Glutamatergic neuron (in vitro differentiated cells): ENCODE data around the gene RPL27. TPM values are rescaled to one million over a fixed set of nuclear protein-coding genes. Genes with fewer than 3 reads are reported as not detected.

Experiments
- DNase-seq: peaks from one replicate; pipeline ENCODE4 v3.0.0; 2022
- H3K27ac Mint-ChIP-seq: one replicate; pipeline ENCODE4 v1.8.0; 2020; ENCODE audit warnings: mild to moderate bottlenecking, mixed read lengths, inconsistent platforms; ENCODE audit not compliant: unreplicated experiment
- H3K27me3 Mint-ChIP-seq: one replicate; pipeline ENCODE4 v1.8.0; 2020; ENCODE audit warnings: mild to moderate bottlenecking, moderate library complexity, mixed read lengths, inconsistent platforms; ENCODE audit not compliant: unreplicated experiment
- H3K36me3 Mint-ChIP-seq: one replicate; pipeline ENCODE4 v1.8.0; 2020; ENCODE audit warnings: mild to moderate bottlenecking, mixed read lengths, inconsistent platforms; ENCODE audit not compliant: unreplicated experiment
- H3K4me1 Mint-ChIP-seq: one replicate; pipeline ENCODE4 v1.8.0; 2020; ENCODE audit warnings: mild to moderate bottlenecking, low read depth, mixed read lengths, inconsistent platforms; ENCODE audit not compliant: unreplicated experiment
- H3K4me3 Mint-ChIP-seq: one replicate; pipeline ENCODE4 v1.8.0; 2020; ENCODE audit warnings: mild to moderate bottlenecking, mixed read lengths, inconsistent platforms; ENCODE audit not compliant: unreplicated experiment
- H3K9me3 Mint-ChIP-seq: one replicate; pipeline ENCODE4 v1.8.0; 2020; ENCODE audit warnings: mild to moderate bottlenecking, moderate library complexity, mixed read lengths, inconsistent platforms; ENCODE audit not compliant: unreplicated experiment
- CTCF ChIP-seq: fragments of 200-600 bp; sonication (generic); IDR thresholded peaks from one replicate; pipeline ENCODE4 v1.5.0; 2021; ENCODE audit not compliant: partially characterized antibody, unreplicated experiment
- total RNA-seq: library from RNA; stranded (reverse); fragmentation: NEBNext Ultra II Directional; extraction: Animal tissue kit (Norgen Biotek cat#: 25700); gene quantifications from one replicate; pipeline ENCODE4 v1.2.1, GENCODE V29; 2021; ENCODE audit not compliant: unreplicated experiment

RPL27 gene
- total RNA-seq, 1 donor from 2014 or later = 658 TPM

GRCh38 chr17:43006639-43007551 lies 8.7 kb downstream of the RPL27 start, which contains the start of gene IFI35:
IFI35 (plus strand) TSS chr17:43006784; CDS start chr17:43006948, 164 bp downstream.
- Mint-ChIP-seq H3K27ac (peak within 1 kb of the TSS; percentile 64), H3K27me3 (peaks cover 7% of the 10 kb centered on the region), H3K4me1 (peaks cover 5% of the 10 kb centered on the region), H3K9me3 (peaks cover 3% of the 10 kb centered on the region), H3K36me3 (no peaks in the 10 kb centered on the region), H3K4me3 (peak within 1 kb of the TSS; percentile 49)
- no peak for TF ChIP-seq CTCF
- DNase-seq = peak; percentile 68

- no peak for TF ChIP-seq CTCF
- Mint-ChIP-seq H3K4me3 (no peak overlapping the region), H3K4me1 (peaks cover 5% of the 10 kb centered on the region), H3K9me3 (peaks cover 6% of the 10 kb centered on the region), H3K27ac (peak overlapping the region; percentile 17), H3K36me3 (no peaks in the 10 kb centered on the region), H3K27me3 (peaks cover 11% of the 10 kb centered on the region)
- no peak for DNase-seq
These were observed 12.6 kb downstream of the RPL27 start for GRCh38 chr17:43010667-43011308.

GRCh38 chr17:43011728-43012472 lies 13.7 kb downstream of the RPL27 start:
- no peak for TF ChIP-seq CTCF
- H3K9me3 Mint-ChIP-seq = peaks cover 6% of the 10 kb centered on the region
- DNase-seq = no peak
- no peaks in the 10 kb centered on the region for H3K4me1 Mint-ChIP-seq
- H3K27ac Mint-ChIP-seq = no peak overlapping the region
- no peak overlapping the region for H3K4me3 Mint-ChIP-seq
- no peaks in the 10 kb centered on the region for H3K36me3 Mint-ChIP-seq
- H3K27me3 Mint-ChIP-seq = peaks cover 11% of the 10 kb centered on the region

- no peak for TF ChIP-seq CTCF
- DNase-seq = no peak
- H3K4me1 Mint-ChIP-seq = peaks cover 2% of the 10 kb centered on the region
- no peak overlapping the region for H3K4me3 Mint-ChIP-seq
- H3K9me3 Mint-ChIP-seq = peaks cover 6% of the 10 kb centered on the region
- H3K27ac Mint-ChIP-seq = peak overlapping the region; percentile 68
- peaks cover 11% of the 10 kb centered on the region for H3K27me3 Mint-ChIP-seq
- no peaks in the 10 kb centered on the region for H3K36me3 Mint-ChIP-seq
These were observed 15.1 kb downstream of the RPL27 start for GRCh38 chr17:43013296-43013695.
